CD4-positive, alpha-beta T cell treated with Interleukin-4 for 4 hours (primary cell): ENCODE results near the gene CHIA.

Experiments
- DNase-seq: peaks from one replicate; pipeline ENCODE4 v3.0.0-alpha.2; 2020

The CHIA gene

DNA sequence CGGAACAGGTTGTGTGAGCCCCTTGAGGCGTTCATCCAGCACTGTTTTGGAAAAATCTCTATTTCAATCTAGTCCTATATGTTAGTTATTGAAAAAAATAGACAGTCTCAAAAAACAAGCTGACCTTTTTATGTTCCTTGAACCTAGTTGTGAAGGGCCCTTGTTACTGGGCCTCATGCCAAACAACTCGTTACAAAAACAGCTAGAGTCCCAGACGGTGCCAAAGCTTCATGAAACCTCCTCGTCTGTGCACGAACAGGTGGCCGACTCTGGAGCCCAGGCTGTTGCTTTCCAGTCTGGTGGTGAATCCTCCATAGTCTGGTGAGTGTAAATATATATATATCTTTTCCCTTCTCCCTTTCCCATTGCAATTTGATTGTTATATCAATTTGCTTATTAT, at the start of gene CHIA:
Gene CHIA, plus strand, starts transcription at position 222 of the 400 bp plus-strand sequence. CDS start 19,617 bp downstream, outside the sequence.
- no peak for DNase-seq

DNA sequence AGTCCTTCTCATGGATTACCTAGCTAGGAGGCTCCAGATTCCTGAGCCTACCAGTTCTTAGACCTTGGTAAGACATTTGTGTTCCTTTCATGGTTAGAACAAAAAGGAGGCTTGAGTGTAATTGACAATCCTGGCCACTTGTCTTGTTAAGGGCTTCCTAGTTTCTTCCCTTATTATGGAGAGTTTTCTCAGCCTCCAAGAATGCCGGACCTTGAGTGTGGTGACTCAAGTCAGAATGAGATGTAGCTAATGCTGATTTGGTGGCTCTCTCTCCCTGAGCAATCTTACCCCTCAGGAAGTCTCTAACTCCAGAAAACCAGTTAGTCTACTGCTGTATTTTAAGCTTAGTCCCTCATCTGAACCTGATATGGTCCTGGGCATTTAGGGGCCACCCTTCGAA, 48.9 kb upstream of the CHIA start:
- DNase-seq = no peak

- DNase-seq = no peak
Measured at GRCh38 chr1:111242805-111243523, 47.7 kb upstream of the CHIA start.

- no peak for DNase-seq
Measured at GRCh38 chr1:111247125-111247838, 43.4 kb upstream of the CHIA start.

- DNase-seq = no peak
Measured at GRCh38 chr1:111249960-111250359, 40.7 kb upstream of the CHIA start.

DNA sequence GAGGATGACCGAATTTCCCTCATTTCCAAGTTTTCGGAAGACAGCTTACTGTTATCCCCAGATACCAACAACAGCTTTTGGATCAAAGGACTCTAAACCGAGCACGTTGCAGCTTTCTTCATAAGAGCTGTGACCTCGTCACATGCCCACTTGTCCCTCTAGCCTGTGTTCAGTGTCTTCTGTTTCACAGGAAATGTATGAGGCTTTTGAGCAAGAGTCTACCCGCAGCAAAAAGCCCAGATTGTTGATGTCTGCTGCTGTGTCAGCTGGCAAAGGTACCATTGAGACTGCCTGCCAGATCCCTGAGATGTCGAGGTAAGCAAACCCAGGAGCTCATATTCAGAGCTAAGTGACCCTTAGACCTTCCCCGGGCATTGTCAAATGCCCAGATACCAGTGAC, 39.1 kb upstream of the CHIA start:
- DNase-seq = no peak

DNA sequence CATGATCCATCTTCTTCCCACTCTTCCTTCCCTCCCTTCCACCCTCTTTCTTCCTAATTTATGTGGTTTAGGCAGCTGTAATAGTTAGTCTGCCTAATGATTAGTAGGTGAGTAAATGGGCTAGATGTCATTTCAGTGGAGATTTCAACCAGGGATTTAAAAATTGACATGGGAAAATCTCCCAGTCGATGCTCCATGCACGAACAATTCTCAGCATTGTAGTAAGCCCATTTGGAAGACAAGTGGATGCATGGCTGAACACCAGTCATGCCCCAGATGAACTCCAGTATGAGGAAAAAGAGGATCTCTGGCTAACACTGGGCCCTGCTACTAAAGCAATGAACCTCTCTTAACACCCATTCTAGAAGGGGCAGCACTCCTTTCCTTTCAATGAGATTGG, 37.9 kb upstream of the CHIA start:
- DNase-seq = no peak

DNA sequence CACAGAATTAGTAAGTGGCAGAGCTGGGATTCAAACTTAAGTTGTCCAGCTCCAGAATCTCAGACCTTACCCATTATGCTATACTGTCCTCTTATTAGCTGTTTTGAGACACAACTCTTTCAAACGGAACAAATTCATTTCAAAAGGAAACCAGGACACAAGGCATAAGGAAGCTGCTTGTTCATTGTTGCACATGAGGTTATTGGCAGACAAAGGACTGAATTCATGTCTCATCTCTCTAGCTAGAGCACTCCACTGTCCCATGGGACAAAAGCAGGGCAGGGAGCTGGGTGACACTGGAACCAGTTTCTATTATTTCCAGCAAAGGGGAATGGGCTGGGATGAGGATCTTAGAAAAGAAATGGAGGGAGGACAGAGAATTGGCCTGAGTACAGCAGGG, 36.8 kb upstream of the CHIA start:
- DNase-seq = no peak

- no peak for DNase-seq
Measured at GRCh38 chr1:111256988-111257658, 33.5 kb upstream of the CHIA start.

DNA sequence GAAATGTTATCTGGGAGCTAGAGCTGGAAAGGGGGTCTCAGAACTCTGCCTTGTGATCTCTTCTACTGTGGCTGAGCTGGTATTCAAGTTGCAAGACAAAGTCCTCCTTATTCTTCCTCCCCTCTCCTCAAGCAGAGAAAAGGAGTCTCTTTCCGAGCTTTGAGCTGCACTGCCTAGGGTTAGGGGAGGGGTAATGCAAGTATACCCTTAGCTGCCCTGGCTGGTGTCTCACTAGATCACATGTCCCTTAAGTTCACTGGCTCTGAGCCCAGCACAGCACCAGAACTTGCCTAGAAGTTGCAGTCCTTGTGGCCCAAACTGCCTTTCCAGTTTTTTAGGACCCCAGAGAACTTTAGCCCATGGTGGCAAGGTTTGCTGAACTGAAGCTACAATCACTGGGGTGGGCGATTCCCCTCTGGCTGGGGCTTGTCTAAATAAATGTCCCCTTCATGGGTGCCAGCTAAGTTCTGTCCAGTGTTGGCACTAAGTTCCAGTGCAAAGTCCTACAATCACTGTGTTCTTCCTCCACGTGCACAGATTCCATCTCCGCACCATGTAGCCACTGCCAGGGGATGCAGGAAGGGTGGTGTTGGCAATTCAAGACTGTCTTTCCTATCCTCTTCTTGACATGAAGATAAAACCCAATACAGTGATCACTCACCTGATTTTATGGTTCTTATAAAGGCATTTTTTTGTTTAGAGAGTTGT, 22.7 kb upstream of the CHIA start:
- DNase-seq = no peak

GRCh38 chr1:111269825-111270406, 20.7 kb upstream of the CHIA start:
- DNase-seq = no peak

- DNase-seq = no peak
Measured at GRCh38 chr1:111270771-111271463, 19.7 kb upstream of the CHIA start.

DNA sequence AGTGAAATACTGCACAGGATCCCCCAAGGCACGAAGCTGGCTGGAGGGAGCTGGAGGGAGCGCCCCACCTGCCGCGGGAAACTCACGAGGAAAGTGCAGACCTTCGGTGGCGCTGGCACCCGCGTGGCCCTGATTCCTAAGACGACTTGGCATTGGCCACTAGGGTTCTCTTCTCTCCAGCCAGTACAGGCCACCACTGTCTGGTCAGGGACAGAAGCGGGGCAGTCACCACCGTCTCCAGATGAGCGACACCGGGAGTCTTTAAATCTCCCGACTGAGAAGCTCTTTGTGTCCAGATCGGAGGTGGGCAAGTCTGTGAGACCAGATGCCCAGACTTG, 19.2 kb upstream of the CHIA start:
- DNase-seq = no peak

DNA sequence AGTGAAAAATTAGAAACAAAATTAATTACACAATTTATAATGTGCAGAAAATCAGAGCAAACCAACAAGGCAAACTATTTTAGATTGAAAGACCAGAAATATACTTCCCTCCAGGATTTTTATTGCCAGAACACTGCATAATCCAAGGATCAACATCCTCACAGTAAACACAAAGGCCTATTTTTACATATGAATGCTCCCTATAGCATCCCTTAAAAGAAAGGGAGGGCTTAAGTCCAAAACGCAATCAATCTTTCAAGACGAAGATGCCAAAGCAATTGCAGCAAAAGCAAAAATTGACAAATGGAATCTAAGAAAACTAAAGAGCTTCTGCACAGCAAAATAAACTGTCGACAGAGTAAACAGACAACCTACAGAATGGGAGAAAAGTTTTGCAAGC, 18.6 kb upstream of the CHIA start:
- no peak for DNase-seq

DNA sequence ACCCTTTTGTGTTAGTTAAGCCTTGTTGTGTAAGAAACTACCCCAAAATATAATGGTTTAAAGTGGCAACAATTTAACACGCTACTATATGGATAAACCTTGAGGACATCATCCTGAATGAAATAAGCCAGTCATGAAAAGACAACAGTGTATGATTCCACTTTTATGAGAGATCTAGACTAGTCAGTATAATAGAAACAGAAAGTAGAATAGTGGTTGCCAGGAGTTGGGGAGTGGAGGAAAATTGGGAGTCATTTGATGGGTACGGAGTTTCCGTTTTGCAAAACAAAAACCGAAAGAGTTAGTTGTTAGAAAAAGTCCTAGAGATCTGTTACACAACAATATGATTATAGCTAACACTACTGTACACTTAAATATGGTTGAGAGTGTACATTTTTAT, 16.0 kb upstream of the CHIA start:
- peak; percentile 17 for DNase-seq

GRCh38 chr1:111275079-111275478, 15.6 kb upstream of the CHIA start:
- DNase-seq = peak; percentile 1

GRCh38 chr1:111275780-111276433, 14.7 kb upstream of the CHIA start:
- no peak for DNase-seq

GRCh38 chr1:111279144-111279543, 11.5 kb upstream of the CHIA start:
- no peak for DNase-seq

DNA sequence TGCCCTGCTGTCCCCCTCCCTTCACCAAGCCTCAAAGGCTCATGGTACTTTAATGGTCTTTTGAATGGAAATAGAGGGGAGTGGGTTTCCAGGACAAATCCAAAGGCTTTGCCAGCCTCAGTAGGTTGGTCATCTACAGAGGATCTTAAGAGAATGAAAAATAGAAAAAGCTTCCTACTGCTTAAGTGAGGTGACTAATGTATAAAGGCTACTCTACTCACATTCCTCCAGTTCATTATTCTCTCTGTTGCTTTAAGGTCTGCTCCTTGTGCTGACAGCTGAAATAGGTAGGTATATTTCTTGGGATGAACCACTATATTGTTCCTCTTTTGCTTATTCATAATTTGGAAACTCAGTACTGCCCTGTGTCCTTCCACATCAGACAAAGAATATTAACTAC, 10.4 kb upstream of the CHIA start:
- no peak for DNase-seq

GRCh38 chr1:111281411-111281810, 9.2 kb upstream of the CHIA start:
- DNase-seq = no peak

GRCh38 chr1:111283838-111284237, 6.8 kb upstream of the CHIA start:
- DNase-seq = no peak

DNA sequence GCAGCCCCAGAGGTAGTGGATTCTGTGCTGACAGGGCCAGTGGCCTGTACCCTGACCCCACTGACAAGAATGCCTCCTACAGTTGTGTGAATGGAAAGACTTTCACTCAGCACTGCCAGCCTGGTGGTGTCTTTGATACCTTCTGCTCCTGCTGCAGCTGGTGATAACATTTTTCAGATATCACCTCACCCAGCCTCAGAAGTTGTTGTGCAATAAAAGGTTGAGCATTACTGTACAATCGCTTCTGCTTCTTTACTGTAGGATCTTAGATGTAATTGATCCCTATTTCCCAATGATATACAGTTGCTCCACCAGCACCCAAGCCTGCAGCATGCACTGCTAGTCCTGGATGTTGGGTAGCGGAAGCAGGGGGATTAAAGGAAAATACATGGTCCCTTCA, 4.8 kb upstream of the CHIA start:
- no peak for DNase-seq
